Chondrocyte (in vitro differentiated cells): ENCODE data around the gene BNIPL. TPM values are rescaled to one million over a fixed set of nuclear protein-coding genes. Genes with fewer than 3 reads are reported as not detected.

Source experiments
- DNase-seq: peaks from one replicate; pipeline ENCODE4 v3.0.0; 2021; ENCODE audit warnings: mixed read lengths, low spot score
- H3K27ac Mint-ChIP-seq: one replicate; pipeline ENCODE4 v1.8.0; 2021; ENCODE audit warnings: mild to moderate bottlenecking, moderate library complexity, mixed read lengths; ENCODE audit not compliant: unreplicated experiment
- H3K27me3 Mint-ChIP-seq: 2 replicates; pipeline ENCODE4 v1.8.0; 2021; ENCODE audit warnings: low read depth, mixed read lengths
- H3K36me3 Mint-ChIP-seq: 2 replicates; pipeline ENCODE4 v1.8.0; 2021; ENCODE audit warnings: low read depth, mixed read lengths
- H3K4me1 Mint-ChIP-seq: 2 replicates; pipeline ENCODE4 v1.8.0; 2021; ENCODE audit warnings: low read depth, mild to moderate bottlenecking, mixed read lengths
- H3K4me3 Mint-ChIP-seq: one replicate; pipeline ENCODE4 v1.8.0; 2021; ENCODE audit warnings: mild to moderate bottlenecking, moderate library complexity, mixed read lengths; ENCODE audit not compliant: unreplicated experiment
- H3K9me3 Mint-ChIP-seq: 2 replicates; pipeline ENCODE4 v1.8.0; 2021; ENCODE audit warnings: low read depth, mixed read lengths
- CTCF ChIP-seq: fragments of 200-600 bp; sonication (generic); IDR thresholded peaks from 2 replicates; pipeline ENCODE4 v1.5.0; 2021; ENCODE audit warnings: antibody characterized with exemption, mild to moderate bottlenecking, moderate library complexity
- total RNA-seq: library from RNA; stranded (reverse); gene quantifications from 3 replicates; pipeline ENCODE4 v1.2.1, GENCODE V29; 2021

Gene BNIPL
- total RNA-seq, 1 donor from 2014 or later, result 0.62 TPM

GRCh38 chr1:151009206-151009587, 27.2 kb upstream of the BNIPL start:
- TF ChIP-seq CTCF, result no peak
- Mint-ChIP-seq H3K27me3 (no peaks in the 10 kb centered on the region), H3K27ac (peak overlapping the region; percentile 96), H3K4me3 (peak overlapping the region; percentile 96), H3K9me3 (no peaks in the 10 kb centered on the region), H3K36me3 (no peaks in the 10 kb centered on the region), H3K4me1 (peaks cover 70% of the 10 kb centered on the region)
- no peak for DNase-seq

- no peak for DNase-seq
- Mint-ChIP-seq H3K9me3 (no peaks in the 10 kb centered on the region), H3K4me1 (peaks cover 68% of the 10 kb centered on the region), H3K27me3 (no peaks in the 10 kb centered on the region), H3K36me3 (no peaks in the 10 kb centered on the region), H3K4me3 (no peak overlapping the region), H3K27ac (no peak overlapping the region)
- no peak for TF ChIP-seq CTCF
These were observed 26.6 kb upstream of the BNIPL start for GRCh38 chr1:151009674-151010345.

GRCh38 chr1:151010346-151010726, 26.1 kb upstream of the BNIPL start:
- H3K27me3 Mint-ChIP-seq, result no peaks in the 10 kb centered on the region
- no peaks in the 10 kb centered on the region for H3K9me3 Mint-ChIP-seq
- no peak for DNase-seq
- H3K4me3 Mint-ChIP-seq, result no peak overlapping the region
- peaks cover 65% of the 10 kb centered on the region for H3K4me1 Mint-ChIP-seq
- no peaks in the 10 kb centered on the region for H3K36me3 Mint-ChIP-seq
- no peak overlapping the region for H3K27ac Mint-ChIP-seq
- TF ChIP-seq CTCF, result no peak

GRCh38 chr1:151011154-151011850, 25.1 kb upstream of the BNIPL start:
- H3K9me3 Mint-ChIP-seq, result no peaks in the 10 kb centered on the region
- DNase-seq, result no peak
- H3K27ac Mint-ChIP-seq, result peak overlapping the region; percentile 25
- H3K36me3 Mint-ChIP-seq, result no peaks in the 10 kb centered on the region
- no peak overlapping the region for H3K4me3 Mint-ChIP-seq
- no peak for TF ChIP-seq CTCF
- peaks cover 55% of the 10 kb centered on the region for H3K4me1 Mint-ChIP-seq
- H3K27me3 Mint-ChIP-seq, result no peaks in the 10 kb centered on the region

GRCh38 chr1:151012684-151013471, 23.5 kb upstream of the BNIPL start:
- H3K27ac Mint-ChIP-seq, result peak overlapping the region; percentile 82
- no peaks in the 10 kb centered on the region for H3K36me3 Mint-ChIP-seq
- no peak for TF ChIP-seq CTCF
- H3K4me1 Mint-ChIP-seq, result peaks cover 40% of the 10 kb centered on the region
- H3K27me3 Mint-ChIP-seq, result no peaks in the 10 kb centered on the region
- no peak for DNase-seq
- no peak overlapping the region for H3K4me3 Mint-ChIP-seq
- no peaks in the 10 kb centered on the region for H3K9me3 Mint-ChIP-seq
